ENCODE data around the gene HEG1. TPM values are rescaled to one million over a fixed set of nuclear protein-coding genes. Genes with fewer than 3 reads are reported as not detected.
"Not testable (repeated sequence)": the region's sequence is repeated elsewhere in the genome, so short reads cannot be mapped to it uniquely, and the experiment has no call there.

Gene HEG1
- total and polyA plus RNA-seq, 8 donors, result 2.3 to 56.9 (median 21.5) TPM

GRCh38 chr3:124960105-124960504, 95.7 kb downstream of the HEG1 start:
- WGBS, 5 donors, result 37 to 58% (median 45%) methylated on average over 3 of the region's 3 CpGs
- no peak overlapping the region for H3K27ac ChIP-seq
- DNase-seq, result no peak

GRCh38 chr3:124957951-124958350, 97.8 kb downstream of the HEG1 start:
- H3K36me3 ChIP-seq; DNase-seq; intact Hi-C loops (cut with DNase I; ENCODE audit: low total_unique reads); H3K9me3 ChIP-seq; H3K27me3 ChIP-seq; H3K4me3 ChIP-seq; H3K4me1 ChIP-seq; H3K27ac ChIP-seq: not testable (repeated sequence)
- 83 to 95% (median 92%) methylated on average over 4 of the region's 4 CpGs for whole genome bisulfite sequencing, 5 donors

More at GRCh38 chr3:124960105-124960504, 95.7 kb downstream of the HEG1 start:
- intact Hi-C loops (cut with DNase I; ENCODE audit: low total_unique reads), result no loop called here
- H3K36me3 ChIP-seq, result no peaks in the 10 kb centered on the region
- H3K4me3 ChIP-seq, result no peak overlapping the region
- H3K27me3 ChIP-seq, result no peaks in the 10 kb centered on the region
- TF ChIP-seq POLR2A (IDR thresholded peaks at IDR 0.05) (no peak), EP300 (IDR thresholded peaks at IDR 0.05) (no peak), CTCF (IDR thresholded peaks at IDR 0.05) (no peak), POLR2AphosphoS5 (IDR thresholded peaks at IDR 0.05) (no peak)
- peaks cover 0 to 14% (median 8%) of the 10 kb centered on the region in 4 donors for H3K4me1 ChIP-seq
- peaks cover 0 to 4% (median 0%) of the 10 kb centered on the region in 4 donors for H3K9me3 ChIP-seq

GRCh38 chr3:124952282-124952855, 103.4 kb downstream of the HEG1 start:
- Histone ChIP-seq H3K4me1 (no peaks in the 10 kb centered on the region), H3K4me3 (no peak overlapping the region), H3K9me3 (peaks cover 0 to 4% (median 0%) of the 10 kb centered on the region in 4 donors), H3K36me3 (no peaks in the 10 kb centered on the region), H3K27ac (no peak overlapping the region), H3K27me3 (no peaks in the 10 kb centered on the region)
- intact Hi-C loops (cut with DNase I; ENCODE audit: low total_unique reads), result no loop called here
- TF ChIP-seq POLR2A (IDR thresholded peaks at IDR 0.05) (no peak), POLR2AphosphoS5 (IDR thresholded peaks at IDR 0.05) (no peak), CTCF (IDR thresholded peaks at IDR 0.05) (no peak), EP300 (IDR thresholded peaks at IDR 0.05) (no peak)
- DNase-seq, result no peak
- 48 to 54% (median 49%) methylated on average over 5 of the region's 5 CpGs for WGBS, 5 donors

GRCh38 chr3:124951511-124952281, 104.1 kb downstream of the HEG1 start:
- no peak for TF ChIP-seq POLR2AphosphoS5 (IDR thresholded peaks at IDR 0.05)
- TF ChIP-seq POLR2A (IDR thresholded peaks at IDR 0.05), result no peak
- no peak for TF ChIP-seq CTCF (IDR thresholded peaks at IDR 0.05)
- no peak for TF ChIP-seq EP300 (IDR thresholded peaks at IDR 0.05)
- intact Hi-C loops (cut with DNase I; ENCODE audit: low total_unique reads), result no loop called here
- H3K36me3 ChIP-seq, result no peaks in the 10 kb centered on the region
- peaks cover 0 to 4% (median 0%) of the 10 kb centered on the region in 4 donors for H3K9me3 ChIP-seq
- H3K27me3 ChIP-seq, result no peaks in the 10 kb centered on the region
- 76 to 90% (median 83%) methylated on average over 8 of the region's 8 CpGs for WGBS, 5 donors
- H3K4me3 ChIP-seq, result no peak overlapping the region
- no peaks in the 10 kb centered on the region for H3K4me1 ChIP-seq
- DNase-seq, result no peak
- no peak overlapping the region for H3K27ac ChIP-seq

GRCh38 chr3:124950026-124950425, 105.8 kb downstream of the HEG1 start:
- no peak for DNase-seq
- H3K27ac ChIP-seq, result no peak overlapping the region
- H3K4me3 ChIP-seq, result no peak overlapping the region
- WGBS, 5 donors, result 76 to 86% (median 81%) methylated on average over 3 of the region's 3 CpGs
- no peak for TF ChIP-seq EP300 (IDR thresholded peaks at IDR 0.05)
- TF ChIP-seq CTCF (IDR thresholded peaks at IDR 0.05), result no peak
- no peak for TF ChIP-seq POLR2A (IDR thresholded peaks at IDR 0.05)
- no peak for TF ChIP-seq POLR2AphosphoS5 (IDR thresholded peaks at IDR 0.05)
- intact Hi-C loops (cut with DNase I; ENCODE audit: low total_unique reads), result no loop called here
- H3K36me3 ChIP-seq, result no peaks in the 10 kb centered on the region
- no peaks in the 10 kb centered on the region for H3K4me1 ChIP-seq
- H3K9me3 ChIP-seq, result no peaks in the 10 kb centered on the region
- no peaks in the 10 kb centered on the region for H3K27me3 ChIP-seq

All from stomach (tissue), 9 donors.